HepG2 (cell line): ENCODE measurements around the gene FBXL7.

ENCODE experiments used
- CCAR2 ChIP-seq: fragments of 200-400 bp; formaldehyde crosslinking; optimal IDR thresholded peaks from 2 replicates; pipeline ENCODE3; 2018; ENCODE audit warnings: low read depth, mild to moderate bottlenecking, low read length, moderate library complexity
- CENPT ChIP-seq: sonication (generic); formaldehyde crosslinking; IDR thresholded peaks from 2 replicates; pipeline ENCODE4 v1.8.0; 2022; ENCODE audit warnings: low read depth, mild to moderate bottlenecking, moderate library complexity, missing genetic modification reagents
- CTCF ChIP-seq: sonication (generic); formaldehyde crosslinking; IDR thresholded peaks from 2 replicates; pipeline ENCODE4 v1.5.0; 2020; ENCODE audit warnings: mild to moderate bottlenecking, missing genetic modification reagents, moderate library complexity
- GABPA ChIP-seq, 2 experiments: IDR thresholded peaks; 2 replicates each; pipeline ENCODE4 v1.6.1; 2011 to 2016; ENCODE audit warnings: low read depth in 2 of 2, low read length in 1 of 2, missing biosample characterization in 1 of 2, missing genetic modification characterization in 1 of 2
- POLR2AphosphoS5 ChIP-seq: IDR thresholded peaks from 2 replicates; pipeline ENCODE4 v1.6.1; 2012; ENCODE audit warnings: low read depth, low read length
- SCMH1 ChIP-seq: sonication (generic); formaldehyde crosslinking; IDR thresholded peaks from 2 replicates; pipeline ENCODE4 v1.9.0; 2021; ENCODE audit warnings: missing genetic modification reagents, mild to moderate bottlenecking, borderline replicate concordance
- SRSF1 ChIP-seq: fragments of 200-400 bp; formaldehyde crosslinking; optimal IDR thresholded peaks from 2 replicates; pipeline ENCODE3; 2017; ENCODE audit warnings: mild to moderate bottlenecking, low read depth, low read length, moderate library complexity
- TIGD3 ChIP-seq: sonication (generic); formaldehyde crosslinking; IDR thresholded peaks from 2 replicates; pipeline ENCODE4 v1.5.1; 2020; ENCODE audit warnings: mild to moderate bottlenecking, missing genetic modification reagents, borderline replicate concordance
- ZNF124 ChIP-seq: sonication (generic); formaldehyde crosslinking; IDR thresholded peaks from 2 replicates; pipeline ENCODE4 v1.4.0; 2020; ENCODE audit warnings: missing genetic modification reagents
- ZNF260 ChIP-seq: sonication (generic); formaldehyde crosslinking; IDR thresholded peaks from 2 replicates; pipeline ENCODE4 v1.4.0; 2020; ENCODE audit warnings: missing genetic modification reagents, low read depth, mild to moderate bottlenecking, borderline replicate concordance
- TF ChIP-seq, protein P1 (sequence below): sonication (generic); formaldehyde crosslinking; IDR thresholded peaks from 2 replicates; pipeline ENCODE4 v1.5.0; 2020; ENCODE audit warnings: mild to moderate bottlenecking, missing genetic modification reagents
- TF ChIP-seq, protein P2 (sequence below): fragments of 450-650 bp; IDR thresholded peaks from 2 replicates; pipeline ENCODE4 v1.6.1; 2017
- TF ChIP-seq, protein P3 (sequence below): sonication (generic); formaldehyde crosslinking; IDR thresholded peaks from 2 replicates; pipeline ENCODE4 v1.9.0; 2022; ENCODE audit warnings: missing genetic modification reagents, mild to moderate bottlenecking, borderline replicate concordance
- TF ChIP-seq, protein P4 (sequence below): sonication (generic); formaldehyde crosslinking; IDR thresholded peaks from 2 replicates; pipeline ENCODE4 v1.4.0; 2020; ENCODE audit warnings: missing genetic modification reagents, mild to moderate bottlenecking, borderline replicate concordance

DNA sequence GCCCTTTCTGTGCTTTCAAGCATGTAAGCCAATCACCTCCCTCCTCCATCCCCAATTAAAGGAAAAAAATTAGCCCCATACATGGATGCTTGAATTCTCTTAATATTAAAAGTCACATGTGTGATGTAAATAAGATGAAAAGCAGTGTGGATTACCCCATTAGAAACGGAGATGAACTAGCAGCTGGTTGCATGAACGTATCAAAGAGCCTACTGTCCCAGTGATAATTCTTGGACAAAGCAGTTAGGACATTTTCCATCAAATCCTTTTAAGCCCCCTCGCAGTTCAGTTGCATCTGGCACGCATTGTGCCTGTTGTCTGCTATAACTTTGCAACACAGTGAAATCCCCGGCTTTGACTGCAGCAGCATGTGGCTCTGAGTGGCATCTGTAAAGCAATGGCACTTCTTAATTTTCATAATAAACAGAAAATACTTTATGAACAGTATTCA is 285.6 kb downstream of the FBXL7 start:
- TF ChIP-seq CCAR2 = no peak
- no peak for TF ChIP-seq SRSF1
- TF ChIP-seq, protein P1, sequence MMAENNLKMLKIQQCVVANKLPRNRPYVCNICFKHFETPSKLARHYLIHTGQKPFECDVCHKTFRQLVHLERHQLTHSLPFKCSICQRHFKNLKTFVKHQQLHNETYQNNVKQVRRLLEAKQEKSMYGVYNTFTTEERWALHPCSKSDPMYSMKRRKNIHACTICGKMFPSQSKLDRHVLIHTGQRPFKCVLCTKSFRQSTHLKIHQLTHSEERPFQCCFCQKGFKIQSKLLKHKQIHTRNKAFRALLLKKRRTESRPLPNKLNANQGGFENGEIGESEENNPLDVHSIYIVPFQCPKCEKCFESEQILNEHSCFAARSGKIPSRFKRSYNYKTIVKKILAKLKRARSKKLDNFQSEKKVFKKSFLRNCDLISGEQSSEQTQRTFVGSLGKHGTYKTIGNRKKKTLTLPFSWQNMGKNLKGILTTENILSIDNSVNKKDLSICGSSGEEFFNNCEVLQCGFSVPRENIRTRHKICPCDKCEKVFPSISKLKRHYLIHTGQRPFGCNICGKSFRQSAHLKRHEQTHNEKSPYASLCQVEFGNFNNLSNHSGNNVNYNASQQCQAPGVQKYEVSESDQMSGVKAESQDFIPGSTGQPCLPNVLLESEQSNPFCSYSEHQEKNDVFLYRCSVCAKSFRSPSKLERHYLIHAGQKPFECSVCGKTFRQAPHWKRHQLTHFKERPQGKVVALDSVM (CRISPR knock-in tag) = no peak
- TF ChIP-seq POLR2AphosphoS5 = no peak
- TF ChIP-seq, protein P2, sequence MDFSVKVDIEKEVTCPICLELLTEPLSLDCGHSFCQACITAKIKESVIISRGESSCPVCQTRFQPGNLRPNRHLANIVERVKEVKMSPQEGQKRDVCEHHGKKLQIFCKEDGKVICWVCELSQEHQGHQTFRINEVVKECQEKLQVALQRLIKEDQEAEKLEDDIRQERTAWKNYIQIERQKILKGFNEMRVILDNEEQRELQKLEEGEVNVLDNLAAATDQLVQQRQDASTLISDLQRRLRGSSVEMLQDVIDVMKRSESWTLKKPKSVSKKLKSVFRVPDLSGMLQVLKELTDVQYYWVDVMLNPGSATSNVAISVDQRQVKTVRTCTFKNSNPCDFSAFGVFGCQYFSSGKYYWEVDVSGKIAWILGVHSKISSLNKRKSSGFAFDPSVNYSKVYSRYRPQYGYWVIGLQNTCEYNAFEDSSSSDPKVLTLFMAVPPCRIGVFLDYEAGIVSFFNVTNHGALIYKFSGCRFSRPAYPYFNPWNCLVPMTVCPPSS = no peak
- no peak for TF ChIP-seq GABPA (IDR thresholded peaks at IDR 0.05; ENCODE audit: low read depth, low read length)
- TF ChIP-seq GABPA (CRISPR knock-in tag; IDR thresholded peaks at IDR 0.05; ENCODE audit: low read depth) = no peak
- no peak for TF ChIP-seq SCMH1 (CRISPR knock-in tag)
- no peak for TF ChIP-seq ZNF260
- no peak for TF ChIP-seq TIGD3 (CRISPR knock-in tag)
- no peak for TF ChIP-seq CTCF
- TF ChIP-seq ZNF124 (CRISPR knock-in tag) = no peak
- TF ChIP-seq CENPT (CRISPR knock-in tag) = no peak
- TF ChIP-seq, protein P3, sequence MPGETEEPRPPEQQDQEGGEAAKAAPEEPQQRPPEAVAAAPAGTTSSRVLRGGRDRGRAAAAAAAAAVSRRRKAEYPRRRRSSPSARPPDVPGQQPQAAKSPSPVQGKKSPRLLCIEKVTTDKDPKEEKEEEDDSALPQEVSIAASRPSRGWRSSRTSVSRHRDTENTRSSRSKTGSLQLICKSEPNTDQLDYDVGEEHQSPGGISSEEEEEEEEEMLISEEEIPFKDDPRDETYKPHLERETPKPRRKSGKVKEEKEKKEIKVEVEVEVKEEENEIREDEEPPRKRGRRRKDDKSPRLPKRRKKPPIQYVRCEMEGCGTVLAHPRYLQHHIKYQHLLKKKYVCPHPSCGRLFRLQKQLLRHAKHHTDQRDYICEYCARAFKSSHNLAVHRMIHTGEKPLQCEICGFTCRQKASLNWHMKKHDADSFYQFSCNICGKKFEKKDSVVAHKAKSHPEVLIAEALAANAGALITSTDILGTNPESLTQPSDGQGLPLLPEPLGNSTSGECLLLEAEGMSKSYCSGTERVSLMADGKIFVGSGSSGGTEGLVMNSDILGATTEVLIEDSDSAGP (CRISPR knock-in tag) = no peak
- TF ChIP-seq, protein P4, sequence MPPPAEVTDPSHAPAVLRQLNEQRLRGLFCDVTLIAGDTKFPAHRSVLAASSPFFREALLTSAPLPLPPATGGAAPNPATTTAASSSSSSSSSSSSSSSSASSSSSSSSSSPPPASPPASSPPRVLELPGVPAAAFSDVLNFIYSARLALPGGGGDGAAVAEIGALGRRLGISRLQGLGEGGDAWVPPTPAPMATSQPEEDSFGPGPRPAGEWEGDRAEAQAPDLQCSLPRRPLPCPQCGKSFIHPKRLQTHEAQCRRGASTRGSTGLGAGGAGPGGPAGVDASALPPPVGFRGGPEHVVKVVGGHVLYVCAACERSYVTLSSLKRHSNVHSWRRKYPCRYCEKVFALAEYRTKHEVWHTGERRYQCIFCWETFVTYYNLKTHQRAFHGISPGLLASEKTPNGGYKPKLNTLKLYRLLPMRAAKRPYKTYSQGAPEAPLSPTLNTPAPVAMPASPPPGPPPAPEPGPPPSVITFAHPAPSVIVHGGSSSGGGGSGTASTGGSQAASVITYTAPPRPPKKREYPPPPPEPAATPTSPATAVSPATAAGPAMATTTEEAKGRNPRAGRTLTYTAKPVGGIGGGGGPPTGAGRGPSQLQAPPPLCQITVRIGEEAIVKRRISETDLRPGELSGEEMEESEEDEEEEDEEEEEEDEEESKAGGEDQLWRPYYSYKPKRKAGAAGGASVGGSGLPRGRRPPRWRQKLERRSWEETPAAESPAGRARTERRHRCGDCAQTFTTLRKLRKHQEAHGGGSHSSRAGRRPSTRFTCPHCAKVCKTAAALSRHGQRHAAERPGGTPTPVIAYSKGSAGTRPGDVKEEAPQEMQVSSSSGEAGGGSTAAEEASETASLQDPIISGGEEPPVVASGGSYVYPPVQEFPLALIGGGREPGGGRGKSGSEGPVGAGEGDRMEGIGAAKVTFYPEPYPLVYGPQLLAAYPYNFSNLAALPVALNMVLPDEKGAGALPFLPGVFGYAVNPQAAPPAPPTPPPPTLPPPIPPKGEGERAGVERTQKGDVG (CRISPR knock-in tag) = no peak
